Lower leg skin (tissue), 4 donors: Measurements from ENCODE around the gene SLC7A6OS. TPM values are rescaled to one million over a fixed set of nuclear protein-coding genes. Genes with fewer than 3 reads are reported as not detected.

Experiments used
- DNase-seq, 2 donors: peaks; one replicate each; pipeline ENCODE4 v3.0.0-alpha.2; 2019; ENCODE audit warnings: low spot score in 2 of 2
- H3K4me3 ChIP-seq: fragments of 200-600 bp; sonication (generic); 2 replicates; pipeline ENCODE4 v1.5.1; 2017; ENCODE audit warnings: mild to moderate bottlenecking, low read depth; ENCODE audit not compliant: poor library complexity, severe bottlenecking
- POLR2A ChIP-seq, 2 donors: fragments of 450-650 bp; IDR thresholded peaks; one replicate each; pipeline ENCODE4 v1.6.1; 2016 to 2017; ENCODE audit warnings: antibody characterized with exemption in 2 of 2, mild to moderate bottlenecking in 1 of 2, moderate library complexity in 1 of 2
- WGBS, 2 donors: methylation state at CpG; one replicate each; pipeline ENCODE4 v1.1.5; 2018; 5-methylcytosine and 5-hydroxymethylcytosine counted together
- intact Hi-C: fragments of 100-400 bp; cut with DNase I; formaldehyde crosslinking; loops from one replicate; pipeline ENCODE4 v1.15.0; 2023; ENCODE audit warnings: low total_unique reads
- total RNA-seq, 4 donors: library from RNA; depleted of rRNA; stranded (reverse); fragments of >200 nt; gene quantifications; one replicate each; pipeline ENCODE4 v1.1.0, GENCODE V29; 2016
- TF ChIP-seq, protein P1 (sequence below), 3 donors: fragments of 450-650 bp; IDR thresholded peaks; one replicate each; pipeline ENCODE4 v1.5.1; 2016; ENCODE audit warnings: antibody characterized with exemption in 3 of 3, mild to moderate bottlenecking in 3 of 3, moderate library complexity in 2 of 3

SLC7A6OS gene
- total RNA-seq, 4 donors from 2014 or later, result 10.1 to 14.9 (median 11.0) TPM

DNA sequence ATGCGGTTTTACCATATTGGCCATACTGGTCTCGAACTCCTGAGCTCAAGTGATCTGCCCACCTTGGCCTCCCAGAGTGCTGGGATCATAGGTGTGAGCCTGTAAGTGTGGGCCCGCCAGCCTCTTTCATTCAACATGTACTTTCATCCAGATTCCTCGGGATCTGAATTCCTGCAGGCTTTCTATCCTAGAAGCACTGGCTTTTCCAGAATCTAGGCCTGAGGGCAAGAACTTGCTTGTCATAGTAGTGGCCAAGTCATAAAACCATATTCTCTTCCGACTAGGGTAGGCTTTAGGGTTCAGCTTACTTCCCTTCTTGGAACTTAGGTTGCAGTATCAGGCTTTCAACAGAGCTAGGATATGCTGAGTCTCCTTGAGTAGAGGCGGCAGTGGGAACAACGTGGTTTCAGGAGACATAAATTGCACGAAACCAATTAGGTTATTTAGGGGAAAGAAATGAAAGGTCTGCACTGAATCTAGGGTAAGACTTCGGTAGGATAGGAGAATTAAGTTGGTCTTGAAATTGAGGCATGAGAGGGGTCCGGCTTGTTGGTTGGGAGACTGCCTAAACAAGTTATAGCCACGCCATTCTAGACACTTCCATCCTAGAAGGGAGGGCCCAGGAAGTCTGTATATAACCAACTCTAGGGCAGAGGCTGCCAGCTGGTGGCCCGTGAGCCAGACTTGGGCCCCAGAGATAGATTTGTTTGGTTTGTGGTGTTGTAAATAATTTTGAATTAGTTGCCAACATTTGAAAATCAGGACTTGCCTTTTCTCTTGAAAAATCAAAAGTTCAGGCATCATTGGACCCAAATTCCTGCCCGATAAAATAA, 30.8 kb downstream of the SLC7A6OS start:
- no peak overlapping the region for H3K4me3 ChIP-seq
- WGBS, 2 donors, result 79 to 84% methylated on average over 13 of the region's 13 CpGs
- intact Hi-C loops, result no loop called here
- DNase-seq, result no peak
- no peak for TF ChIP-seq POLR2A (IDR thresholded peaks at IDR 0.05)
- TF ChIP-seq, protein P1, sequence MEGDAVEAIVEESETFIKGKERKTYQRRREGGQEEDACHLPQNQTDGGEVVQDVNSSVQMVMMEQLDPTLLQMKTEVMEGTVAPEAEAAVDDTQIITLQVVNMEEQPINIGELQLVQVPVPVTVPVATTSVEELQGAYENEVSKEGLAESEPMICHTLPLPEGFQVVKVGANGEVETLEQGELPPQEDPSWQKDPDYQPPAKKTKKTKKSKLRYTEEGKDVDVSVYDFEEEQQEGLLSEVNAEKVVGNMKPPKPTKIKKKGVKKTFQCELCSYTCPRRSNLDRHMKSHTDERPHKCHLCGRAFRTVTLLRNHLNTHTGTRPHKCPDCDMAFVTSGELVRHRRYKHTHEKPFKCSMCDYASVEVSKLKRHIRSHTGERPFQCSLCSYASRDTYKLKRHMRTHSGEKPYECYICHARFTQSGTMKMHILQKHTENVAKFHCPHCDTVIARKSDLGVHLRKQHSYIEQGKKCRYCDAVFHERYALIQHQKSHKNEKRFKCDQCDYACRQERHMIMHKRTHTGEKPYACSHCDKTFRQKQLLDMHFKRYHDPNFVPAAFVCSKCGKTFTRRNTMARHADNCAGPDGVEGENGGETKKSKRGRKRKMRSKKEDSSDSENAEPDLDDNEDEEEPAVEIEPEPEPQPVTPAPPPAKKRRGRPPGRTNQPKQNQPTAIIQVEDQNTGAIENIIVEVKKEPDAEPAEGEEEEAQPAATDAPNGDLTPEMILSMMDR (IDR thresholded peaks at IDR 0.05), result no peak

DNA sequence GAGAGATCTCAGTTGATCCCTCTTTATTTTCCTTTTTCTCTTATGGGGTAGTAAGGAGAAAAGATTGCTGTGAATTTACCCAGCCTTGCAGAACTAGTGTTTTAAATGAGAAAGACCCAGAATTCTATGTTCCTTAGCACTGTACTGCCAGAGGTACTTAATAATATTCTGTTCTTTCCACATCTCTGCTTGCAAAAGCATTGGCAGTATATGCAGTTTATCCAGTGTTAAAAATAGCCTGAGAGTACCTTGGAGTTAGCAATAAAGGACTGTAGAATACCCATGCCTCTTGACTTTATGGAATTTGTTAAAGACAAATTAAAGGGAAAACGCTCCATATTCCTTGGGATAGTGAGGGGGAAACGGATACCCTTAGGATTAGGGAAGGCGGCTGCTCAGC, 34.5 kb downstream of the SLC7A6OS start:
- no peak for DNase-seq
- intact Hi-C loops, result no loop called here
- 48 to 51% methylated on average over 3 of the region's 3 CpGs for WGBS, 2 donors
- TF ChIP-seq POLR2A (IDR thresholded peaks at IDR 0.05), result no peak
- TF ChIP-seq, protein P1 (IDR thresholded peaks at IDR 0.05), result no peak
- H3K4me3 ChIP-seq, result no peak overlapping the region

DNA sequence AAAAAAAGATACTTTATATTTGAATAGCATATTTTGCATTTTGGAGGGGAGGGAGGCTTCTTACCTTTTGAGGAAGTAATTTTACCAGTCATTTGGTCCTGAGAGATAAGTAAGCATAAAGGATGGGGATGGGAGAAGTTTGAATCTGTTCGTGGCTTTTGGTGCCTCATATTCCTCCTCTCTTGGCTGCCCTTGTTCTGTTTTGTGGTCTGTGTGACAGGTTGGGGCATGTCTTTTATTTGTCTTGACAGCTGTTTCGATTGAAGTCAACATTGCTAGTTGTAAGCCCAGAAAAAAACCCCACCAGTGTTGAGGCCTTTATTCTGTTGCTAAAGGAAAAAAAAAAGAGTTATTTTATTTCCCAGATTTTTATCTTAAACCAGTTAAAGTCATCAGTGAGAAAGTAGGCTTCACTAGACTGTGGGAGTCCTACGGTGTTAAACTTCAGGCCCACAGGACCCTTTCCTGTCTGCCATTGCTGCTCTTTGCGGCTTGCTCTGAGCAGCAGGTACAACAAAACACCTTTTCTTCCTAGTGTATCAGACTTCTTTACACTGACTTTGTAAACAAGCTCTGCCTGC, 35.0 kb downstream of the SLC7A6OS start:
- DNase-seq, result no peak
- TF ChIP-seq POLR2A (IDR thresholded peaks at IDR 0.05), result no peak
- TF ChIP-seq, protein P1 (IDR thresholded peaks at IDR 0.05), result no peak
- intact Hi-C loops, result no loop called here
- 34 to 44% methylated on average over 4 of the region's 4 CpGs for WGBS, 2 donors
- H3K4me3 ChIP-seq, result no peak overlapping the region

DNA sequence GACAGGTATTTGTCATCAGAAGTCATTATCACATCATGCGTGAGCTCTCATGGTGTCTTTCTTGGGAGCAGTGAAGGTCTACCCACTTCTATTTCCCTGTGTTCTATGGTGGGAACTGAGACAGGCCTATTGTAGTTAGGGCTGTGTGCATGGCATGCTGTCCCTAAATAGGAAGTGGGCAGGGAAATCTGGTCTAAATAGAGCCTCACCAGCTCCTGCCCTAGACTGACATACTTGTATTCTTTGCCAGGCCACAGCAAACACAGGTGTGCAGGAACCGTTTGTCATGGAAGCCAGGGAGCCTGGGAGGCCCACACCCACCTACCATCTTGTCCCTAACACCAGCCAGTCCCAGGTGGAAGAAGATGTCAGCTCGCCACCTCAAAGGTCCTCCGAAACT, 36.3 kb downstream of the SLC7A6OS start:
- no peak for DNase-seq
- no peak overlapping the region for H3K4me3 ChIP-seq
- 75 to 84% methylated on average over 4 of the region's 4 CpGs for WGBS, 2 donors
- intact Hi-C loops, result no loop called here
- TF ChIP-seq, protein P1 (IDR thresholded peaks at IDR 0.05), result no peak
- TF ChIP-seq POLR2A (IDR thresholded peaks at IDR 0.05), result no peak

DNA sequence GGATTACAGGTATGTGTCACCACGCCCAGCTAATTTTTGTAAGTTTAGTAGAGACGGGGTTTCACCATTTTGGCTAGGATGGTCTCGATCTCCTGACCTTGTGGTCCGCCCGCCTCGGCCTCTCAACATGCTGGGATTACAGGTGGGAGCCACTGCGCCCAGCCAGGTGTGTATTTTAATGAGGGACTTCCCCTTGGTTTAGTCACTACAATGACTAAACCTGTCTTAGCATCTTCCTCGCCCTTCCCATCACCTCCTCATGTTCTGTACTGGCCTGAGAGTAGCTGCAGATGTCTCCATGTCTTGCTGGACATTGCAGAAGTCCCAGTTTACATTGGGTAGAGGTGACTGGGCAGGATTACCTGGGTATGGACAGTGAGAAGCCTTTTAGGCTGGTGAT, 36.9 kb downstream of the SLC7A6OS start:
- intact Hi-C loops, result no loop called here
- H3K4me3 ChIP-seq, result no peak overlapping the region
- TF ChIP-seq, protein P1 (IDR thresholded peaks at IDR 0.05), result no peak
- TF ChIP-seq POLR2A (IDR thresholded peaks at IDR 0.05), result no peak
- 75 to 94% methylated on average over 8 of the region's 8 CpGs for WGBS, 2 donors
- DNase-seq, result no peak
